Measurements from ENCODE around the gene TMPRSS2. TPM values are rescaled to one million over a fixed set of nuclear protein-coding genes. Genes with fewer than 3 reads are reported as not detected.

TMPRSS2 gene
- total RNA-seq, 6 experiments from 2014 or later = not detected

DNA sequence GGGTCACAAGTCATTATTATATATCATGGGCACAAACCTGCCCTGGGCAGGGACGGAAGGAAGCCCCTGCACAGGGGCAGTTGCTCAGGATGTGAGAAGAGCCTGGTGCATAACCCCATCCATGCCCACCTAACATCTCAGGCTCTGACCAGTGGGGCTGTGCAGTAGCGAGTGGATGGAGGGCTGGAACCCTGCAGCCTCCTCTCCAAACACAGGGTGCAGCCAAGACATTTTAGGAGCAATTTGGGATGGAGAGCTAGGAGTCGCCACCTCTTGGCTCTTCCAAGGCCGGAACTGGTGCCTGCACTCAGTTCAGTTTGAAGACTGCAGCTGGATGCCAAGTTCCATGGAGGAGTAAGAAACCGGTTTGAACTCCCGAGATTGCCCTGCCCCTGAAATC, 79.1 kb downstream of the TMPRSS2 start:
- no peaks in the 10 kb centered on the region for H3K9me3 Mint-ChIP-seq
- H3K27me3 Mint-ChIP-seq (ENCODE audit: insufficient read depth) = peaks cover 5% of the 10 kb centered on the region
- no peak overlapping the region for H3K4me3 Mint-ChIP-seq
- TF ChIP-seq, protein P1, sequence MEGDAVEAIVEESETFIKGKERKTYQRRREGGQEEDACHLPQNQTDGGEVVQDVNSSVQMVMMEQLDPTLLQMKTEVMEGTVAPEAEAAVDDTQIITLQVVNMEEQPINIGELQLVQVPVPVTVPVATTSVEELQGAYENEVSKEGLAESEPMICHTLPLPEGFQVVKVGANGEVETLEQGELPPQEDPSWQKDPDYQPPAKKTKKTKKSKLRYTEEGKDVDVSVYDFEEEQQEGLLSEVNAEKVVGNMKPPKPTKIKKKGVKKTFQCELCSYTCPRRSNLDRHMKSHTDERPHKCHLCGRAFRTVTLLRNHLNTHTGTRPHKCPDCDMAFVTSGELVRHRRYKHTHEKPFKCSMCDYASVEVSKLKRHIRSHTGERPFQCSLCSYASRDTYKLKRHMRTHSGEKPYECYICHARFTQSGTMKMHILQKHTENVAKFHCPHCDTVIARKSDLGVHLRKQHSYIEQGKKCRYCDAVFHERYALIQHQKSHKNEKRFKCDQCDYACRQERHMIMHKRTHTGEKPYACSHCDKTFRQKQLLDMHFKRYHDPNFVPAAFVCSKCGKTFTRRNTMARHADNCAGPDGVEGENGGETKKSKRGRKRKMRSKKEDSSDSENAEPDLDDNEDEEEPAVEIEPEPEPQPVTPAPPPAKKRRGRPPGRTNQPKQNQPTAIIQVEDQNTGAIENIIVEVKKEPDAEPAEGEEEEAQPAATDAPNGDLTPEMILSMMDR (IDR thresholded peaks at IDR 0.05) = no peak
- DNase-seq = no peak
- no peak overlapping the region for H3K27ac Mint-ChIP-seq
- H3K36me3 Mint-ChIP-seq (ENCODE audit: low read depth) = no peaks in the 10 kb centered on the region
- H3K4me1 Mint-ChIP-seq (ENCODE audit: low read depth) = no peaks in the 10 kb centered on the region

DNA sequence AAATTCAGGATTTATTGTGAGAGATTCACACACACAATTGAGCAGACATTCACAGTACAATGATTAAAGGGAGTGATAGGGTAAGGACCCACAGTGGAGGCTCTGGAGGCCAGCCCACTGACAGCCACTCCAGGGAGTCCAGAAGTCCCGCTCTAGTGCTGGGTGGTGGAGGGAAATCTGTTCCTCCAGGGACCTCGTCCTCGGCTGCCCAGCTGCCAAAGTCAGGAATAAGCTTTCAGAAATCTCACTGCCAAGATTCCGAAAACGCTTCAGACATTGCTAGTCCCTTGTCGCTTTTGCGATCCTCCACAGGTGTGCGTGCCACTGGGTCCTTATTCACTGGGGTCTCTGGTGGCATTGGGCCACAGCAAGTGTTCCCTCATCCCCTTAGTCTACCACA, 79.6 kb downstream of the TMPRSS2 start:
- TF ChIP-seq, protein P1 (IDR thresholded peaks at IDR 0.05) = no peak
- H3K4me1 Mint-ChIP-seq (ENCODE audit: low read depth) = no peaks in the 10 kb centered on the region
- H3K9me3 Mint-ChIP-seq = no peaks in the 10 kb centered on the region
- DNase-seq = no peak
- no peak overlapping the region for H3K27ac Mint-ChIP-seq
- H3K27me3 Mint-ChIP-seq (ENCODE audit: insufficient read depth) = peaks cover 5% of the 10 kb centered on the region
- H3K4me3 Mint-ChIP-seq = no peak overlapping the region
- no peaks in the 10 kb centered on the region for H3K36me3 Mint-ChIP-seq (ENCODE audit: low read depth)

DNA sequence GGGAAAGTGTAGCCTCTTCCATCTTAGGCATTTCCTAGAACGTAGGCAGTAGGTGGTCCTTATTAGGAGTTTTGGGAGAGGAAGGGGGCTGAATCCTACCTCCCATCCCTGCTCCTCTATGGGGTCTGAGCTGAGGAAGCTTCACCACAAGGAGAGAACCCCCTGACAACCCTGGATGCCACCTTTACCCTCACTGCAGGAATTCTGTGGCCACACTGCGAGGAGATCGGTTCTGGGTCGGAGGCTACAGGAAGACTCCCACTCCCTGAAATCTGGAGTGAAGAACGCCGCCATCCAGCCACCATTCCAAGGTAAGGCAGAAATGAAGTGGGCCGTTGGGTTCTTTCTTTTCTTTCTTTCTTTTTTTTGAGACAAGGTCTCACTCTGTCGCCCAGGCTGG, 80.4 kb downstream of the TMPRSS2 start:
- Mint-ChIP-seq H3K4me1 (ENCODE audit: low read depth) (no peaks in the 10 kb centered on the region), H3K9me3 (no peaks in the 10 kb centered on the region), H3K4me3 (no peak overlapping the region), H3K27me3 (ENCODE audit: insufficient read depth) (peaks cover 5% of the 10 kb centered on the region), H3K36me3 (ENCODE audit: low read depth) (no peaks in the 10 kb centered on the region), H3K27ac (no peak overlapping the region)
- no peak for DNase-seq
- TF ChIP-seq, protein P1 (IDR thresholded peaks at IDR 0.05) = no peak

DNA sequence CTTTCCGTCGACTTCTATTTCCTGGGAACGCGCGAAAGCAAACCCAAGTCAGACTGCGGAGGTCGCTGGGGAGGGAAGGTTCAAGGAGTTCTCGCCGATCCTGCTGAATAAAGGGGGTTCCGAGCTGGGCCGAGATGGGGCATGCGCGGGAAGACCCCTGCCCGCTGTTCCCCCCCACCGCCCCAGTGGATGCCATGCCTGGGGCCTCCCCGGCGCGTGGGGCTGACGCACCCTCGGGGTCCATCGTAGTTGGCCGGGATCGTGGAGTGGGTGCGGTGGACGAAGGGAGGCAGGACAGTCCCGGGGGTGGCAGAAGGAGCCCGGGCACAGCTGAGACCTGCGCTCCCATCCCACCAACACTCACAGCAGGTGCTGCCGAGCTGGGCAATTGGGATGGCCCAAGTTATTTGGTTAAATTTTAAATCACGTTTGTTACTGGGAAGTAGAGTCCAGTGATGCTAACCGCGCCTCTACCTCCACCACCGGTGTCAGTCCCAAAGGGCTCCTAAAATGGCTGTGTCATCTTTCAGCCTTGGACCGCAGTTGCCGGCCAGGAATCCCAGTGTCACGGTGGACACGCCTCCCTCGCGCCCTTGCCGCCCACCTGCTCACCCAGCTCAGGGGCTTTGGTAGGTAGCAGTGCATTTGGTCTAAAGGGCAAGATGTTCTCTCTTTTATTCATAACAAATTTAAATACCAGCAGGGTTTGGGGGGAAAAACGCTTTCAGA, 81.1 kb downstream of the TMPRSS2 start:
- TF ChIP-seq, protein P1 (IDR thresholded peaks at IDR 0.05) = no peak
- Mint-ChIP-seq H3K27me3 (ENCODE audit: insufficient read depth) (peaks cover 5% of the 10 kb centered on the region), H3K36me3 (ENCODE audit: low read depth) (no peaks in the 10 kb centered on the region), H3K4me1 (ENCODE audit: low read depth) (peaks cover 3% of the 10 kb centered on the region), H3K9me3 (no peaks in the 10 kb centered on the region), H3K4me3 (no peak overlapping the region), H3K27ac (no peak overlapping the region)
- no peak for DNase-seq

DNA sequence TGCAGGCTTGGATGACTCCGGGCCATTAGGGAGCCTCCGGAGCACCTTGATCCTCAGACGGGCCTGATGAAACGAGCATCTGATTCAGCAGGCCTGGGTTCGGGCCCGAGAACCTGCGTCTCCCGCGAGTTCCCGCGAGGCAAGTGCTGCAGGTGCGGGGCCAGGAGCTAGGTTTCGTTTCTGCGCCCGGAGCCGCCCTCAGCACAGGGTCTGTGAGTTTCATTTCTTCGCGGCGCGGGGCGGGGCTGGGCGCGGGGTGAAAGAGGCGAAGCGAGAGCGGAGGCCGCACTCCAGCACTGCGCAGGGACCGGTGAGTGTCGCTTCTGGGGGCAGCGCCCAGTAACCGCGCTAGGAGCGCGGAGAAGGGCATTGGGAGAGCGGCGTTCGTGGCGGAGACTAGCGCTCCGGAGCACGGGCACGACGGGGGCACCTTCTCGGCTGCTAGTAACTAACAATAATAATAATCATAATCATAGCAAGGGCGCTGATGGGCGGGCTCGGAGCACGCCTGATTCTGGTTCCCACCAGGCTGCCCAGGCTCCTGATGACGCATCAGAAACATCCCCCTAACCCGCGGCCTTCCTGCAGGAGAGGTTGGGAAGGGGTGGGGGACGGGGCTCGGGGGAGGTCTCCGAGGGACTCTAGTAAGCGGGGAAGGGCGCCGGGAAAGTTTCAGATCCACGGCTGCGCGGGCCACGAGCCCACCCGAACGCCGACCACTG, 81.8 kb downstream of the TMPRSS2 start, which contains the start of gene MX1:
Gene MX1, plus strand, starts transcription at position 286 of the 722 bp plus-strand sequence. CDS start 5,832 bp downstream, outside the sequence.
- Mint-ChIP-seq H3K27me3 (ENCODE audit: insufficient read depth) (peaks cover 3% of the 10 kb centered on the region), H3K9me3 (no peaks in the 10 kb centered on the region), H3K27ac (no peak within 1 kb of the TSS), H3K4me3 (peak within 1 kb of the TSS; percentile 80), H3K36me3 (ENCODE audit: low read depth) (no peaks in the 10 kb centered on the region), H3K4me1 (ENCODE audit: low read depth) (peaks cover 10% of the 10 kb centered on the region)
- TF ChIP-seq, protein P1 (IDR thresholded peaks at IDR 0.05) = no peak
- DNase-seq = no peak

Data from HFFc6 (cell line).